ENCODE data around the gene BCL11B. TPM values are rescaled to one million over a fixed set of nuclear protein-coding genes. Genes with fewer than 3 reads are reported as not detected.
A peak's percentile ranks its signal among the peaks of the same experiment; 100 is the strongest.

Gene BCL11B
- total RNA-seq, 1 donor = not detected

DNA sequence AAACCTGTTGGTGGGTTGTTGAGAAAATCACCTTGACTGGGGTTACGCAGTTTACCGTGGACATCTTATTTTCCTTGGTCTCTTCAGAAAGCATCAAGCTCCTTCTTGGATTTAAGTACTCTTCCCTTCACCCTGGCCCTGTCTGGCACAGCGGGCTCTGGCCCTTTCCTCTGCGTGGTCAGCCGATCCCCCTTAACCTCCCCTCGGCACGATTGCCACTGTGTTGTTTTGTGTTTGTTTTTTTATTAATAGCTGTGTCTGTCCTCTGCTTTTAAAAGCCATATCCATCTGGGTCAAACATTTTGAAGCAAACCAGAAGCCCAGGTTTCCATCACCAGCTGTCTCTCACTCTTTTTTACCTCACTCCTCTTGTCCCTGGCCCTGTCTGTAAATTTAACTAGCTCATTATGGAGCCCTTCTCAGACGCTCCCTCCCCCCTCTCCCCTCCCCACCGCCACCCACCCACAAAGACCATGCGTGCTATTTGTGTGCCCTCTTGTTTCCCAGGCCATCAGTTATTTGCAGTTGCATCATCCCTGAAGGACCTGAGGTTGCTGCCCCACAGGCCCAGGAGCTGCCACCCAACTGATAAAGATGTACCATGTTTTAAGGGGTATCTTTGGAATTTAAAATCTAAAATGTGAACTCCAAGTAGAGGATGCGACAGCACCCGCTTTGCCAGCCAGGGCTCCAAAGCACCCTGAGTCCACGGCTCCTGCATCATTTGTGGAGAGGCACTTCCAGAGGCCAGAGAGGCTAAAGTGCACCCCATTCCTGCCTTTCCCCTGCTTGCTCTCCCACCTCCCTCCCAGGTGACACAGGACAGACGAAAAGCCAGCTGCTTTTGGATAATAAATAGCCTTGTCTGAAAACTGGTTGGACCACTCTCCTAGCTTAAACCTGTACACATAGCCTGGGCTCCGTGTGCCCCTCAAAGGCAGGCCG lies 3.9 kb downstream of the BCL11B start:
- H3K4me3 ChIP-seq (ENCODE audit: low read depth, low read length) = no peak overlapping the region
- TF ChIP-seq, protein P1, sequence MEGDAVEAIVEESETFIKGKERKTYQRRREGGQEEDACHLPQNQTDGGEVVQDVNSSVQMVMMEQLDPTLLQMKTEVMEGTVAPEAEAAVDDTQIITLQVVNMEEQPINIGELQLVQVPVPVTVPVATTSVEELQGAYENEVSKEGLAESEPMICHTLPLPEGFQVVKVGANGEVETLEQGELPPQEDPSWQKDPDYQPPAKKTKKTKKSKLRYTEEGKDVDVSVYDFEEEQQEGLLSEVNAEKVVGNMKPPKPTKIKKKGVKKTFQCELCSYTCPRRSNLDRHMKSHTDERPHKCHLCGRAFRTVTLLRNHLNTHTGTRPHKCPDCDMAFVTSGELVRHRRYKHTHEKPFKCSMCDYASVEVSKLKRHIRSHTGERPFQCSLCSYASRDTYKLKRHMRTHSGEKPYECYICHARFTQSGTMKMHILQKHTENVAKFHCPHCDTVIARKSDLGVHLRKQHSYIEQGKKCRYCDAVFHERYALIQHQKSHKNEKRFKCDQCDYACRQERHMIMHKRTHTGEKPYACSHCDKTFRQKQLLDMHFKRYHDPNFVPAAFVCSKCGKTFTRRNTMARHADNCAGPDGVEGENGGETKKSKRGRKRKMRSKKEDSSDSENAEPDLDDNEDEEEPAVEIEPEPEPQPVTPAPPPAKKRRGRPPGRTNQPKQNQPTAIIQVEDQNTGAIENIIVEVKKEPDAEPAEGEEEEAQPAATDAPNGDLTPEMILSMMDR (IDR thresholded peaks at IDR 0.05; ENCODE audit: insufficient read depth, low read depth, low read length) = no peak
- DNase-seq (ENCODE audit: low read depth) = no peak

DNA sequence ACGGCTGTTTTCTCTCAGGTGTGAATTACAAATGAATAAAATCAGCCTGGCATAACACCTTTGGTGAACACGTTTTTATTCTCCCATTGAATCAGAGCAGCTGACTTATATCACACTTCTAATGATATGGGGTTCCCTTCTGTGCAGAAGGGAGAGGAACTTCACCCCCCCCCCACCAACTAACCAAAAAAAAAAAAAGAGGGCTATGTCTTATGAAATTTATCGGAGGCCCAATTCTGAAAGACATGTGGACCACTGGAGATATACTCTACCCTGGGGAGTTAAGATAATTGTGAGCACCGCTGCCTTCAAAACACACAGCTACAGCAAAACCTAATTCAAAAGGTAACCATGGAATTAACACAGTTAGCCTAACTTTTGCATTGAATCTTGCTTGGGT lies 4.6 kb downstream of the BCL11B start:
- no peak overlapping the region for H3K4me3 ChIP-seq (ENCODE audit: low read depth, low read length)
- no peak for DNase-seq (ENCODE audit: low read depth)
- TF ChIP-seq, protein P1 (IDR thresholded peaks at IDR 0.05; ENCODE audit: insufficient read depth, low read depth, low read length) = no peak

DNA sequence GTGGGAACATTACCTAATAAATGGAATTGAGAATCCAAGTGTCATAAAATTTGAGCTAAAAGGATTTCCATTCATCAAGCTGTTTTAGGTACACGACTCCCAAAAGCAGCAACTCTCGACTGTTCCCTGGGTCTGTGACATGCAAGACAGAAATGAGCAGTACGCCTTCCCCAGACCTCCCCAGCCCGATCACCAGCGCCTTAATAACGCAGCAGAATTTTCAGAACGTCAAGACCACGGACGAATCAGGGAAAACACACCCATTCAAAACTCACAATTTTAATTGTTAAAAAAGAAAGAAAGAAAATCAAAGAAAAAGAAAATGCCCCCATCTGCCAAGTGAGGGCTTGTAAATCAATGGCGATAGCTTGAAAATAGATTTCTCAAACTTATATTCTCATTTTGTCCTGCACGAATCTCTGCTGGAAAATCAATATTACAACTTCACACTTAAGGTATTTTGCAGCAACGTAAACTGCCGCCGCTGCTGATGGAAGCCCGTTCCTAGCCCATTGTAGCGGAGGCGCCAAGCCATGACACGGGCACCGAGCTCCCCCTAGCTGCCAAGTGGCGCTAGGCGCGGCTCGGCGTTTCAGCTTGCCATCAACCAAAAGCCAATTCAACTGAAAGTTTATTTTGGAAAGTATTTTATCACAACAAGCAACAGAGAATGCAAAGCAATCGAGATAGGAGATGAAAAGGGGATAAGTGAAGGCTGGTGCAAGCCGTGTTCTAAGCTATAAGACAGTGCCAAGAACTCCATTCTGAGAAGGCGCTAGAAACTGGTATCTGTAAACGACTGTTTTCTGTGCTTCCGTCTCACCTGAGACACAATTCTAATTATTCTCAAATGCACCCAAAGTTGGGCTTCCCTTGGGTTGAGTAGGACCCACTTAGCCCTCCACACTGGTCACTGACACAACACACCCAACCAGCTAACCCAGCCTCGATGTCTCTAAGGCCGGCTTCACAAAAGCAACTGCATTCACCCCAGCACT lies 5.5 kb downstream of the BCL11B start:
- no peak overlapping the region for H3K4me3 ChIP-seq (ENCODE audit: low read depth, low read length)
- peak; percentile 55 for DNase-seq (ENCODE audit: low read depth)
- TF ChIP-seq, protein P1 (IDR thresholded peaks at IDR 0.05; ENCODE audit: insufficient read depth, low read depth, low read length) = peak; percentile 98

DNA sequence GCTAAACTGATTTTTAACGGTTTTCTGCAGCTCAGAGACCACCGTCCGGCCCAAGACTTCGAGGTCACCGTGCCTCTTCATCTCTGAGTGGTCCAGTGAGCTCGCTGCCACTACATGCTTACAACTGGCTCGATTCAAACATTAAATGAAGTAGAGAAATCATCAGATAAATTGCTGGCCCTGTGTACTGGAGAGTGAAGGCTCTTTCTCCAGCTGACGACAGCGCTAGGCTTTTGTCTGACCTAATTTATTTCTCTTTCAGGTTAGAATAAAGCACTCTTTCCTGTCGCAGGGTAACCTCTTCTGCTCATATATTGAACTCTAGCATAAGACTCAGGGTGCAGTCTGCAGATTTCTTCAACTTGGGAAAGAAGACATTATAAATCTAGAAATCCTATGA lies 6.4 kb downstream of the BCL11B start:
- no peak for DNase-seq (ENCODE audit: low read depth)
- H3K4me3 ChIP-seq (ENCODE audit: low read depth, low read length) = no peak overlapping the region
- TF ChIP-seq, protein P1 (IDR thresholded peaks at IDR 0.05; ENCODE audit: insufficient read depth, low read depth, low read length) = no peak

DNA sequence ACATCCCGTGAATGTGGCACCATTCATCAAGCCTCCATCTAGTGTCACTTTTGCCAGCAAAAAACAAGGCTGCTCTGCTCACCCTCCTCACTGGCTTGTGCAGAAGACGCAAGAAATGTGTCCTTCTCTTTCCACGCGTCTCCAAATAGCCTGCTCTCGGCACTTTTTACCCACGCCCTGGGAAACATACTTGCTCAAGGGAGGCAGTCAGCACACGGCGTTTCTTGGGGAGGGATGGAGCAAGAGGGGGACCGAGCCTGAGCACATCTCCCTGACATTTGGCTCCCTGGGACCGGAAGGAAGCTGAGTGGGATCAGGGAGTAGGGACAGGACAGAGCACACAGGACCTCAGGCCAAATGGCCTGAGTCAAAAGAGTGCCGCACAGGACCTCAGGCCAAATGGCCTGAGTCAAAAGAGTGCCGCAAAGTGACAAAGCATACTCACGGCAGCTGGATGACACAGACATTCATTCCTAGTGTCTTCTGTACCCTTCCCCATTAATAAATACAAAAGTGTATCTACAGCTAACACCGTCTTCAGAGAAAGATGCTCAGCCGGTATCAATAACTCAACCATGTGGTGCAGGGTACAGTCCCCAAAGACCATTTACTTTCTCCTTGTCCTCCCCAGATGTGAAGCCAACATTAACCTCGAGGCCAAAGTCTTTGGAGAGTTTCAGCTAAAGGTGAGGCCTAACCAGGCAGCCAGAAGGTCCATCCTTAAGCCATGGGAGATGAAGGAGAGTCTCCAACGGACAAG lies 7.1 kb downstream of the BCL11B start:
- no peak for DNase-seq (ENCODE audit: low read depth)
- no peak overlapping the region for H3K4me3 ChIP-seq (ENCODE audit: low read depth, low read length)
- TF ChIP-seq, protein P1 (IDR thresholded peaks at IDR 0.05; ENCODE audit: insufficient read depth, low read depth, low read length) = no peak
